ENCODE results near the gene CA4. TPM values are rescaled to one million over a fixed set of nuclear protein-coding genes. Genes with fewer than 3 reads are reported as not detected.
A peak's percentile ranks its signal among the peaks of the same experiment; 100 is the strongest.

The CA4 gene
- total and polyA plus RNA-seq, 8 donors, result 0.87 to 30.1 (median 3.0) TPM; not detected in 3

DNA sequence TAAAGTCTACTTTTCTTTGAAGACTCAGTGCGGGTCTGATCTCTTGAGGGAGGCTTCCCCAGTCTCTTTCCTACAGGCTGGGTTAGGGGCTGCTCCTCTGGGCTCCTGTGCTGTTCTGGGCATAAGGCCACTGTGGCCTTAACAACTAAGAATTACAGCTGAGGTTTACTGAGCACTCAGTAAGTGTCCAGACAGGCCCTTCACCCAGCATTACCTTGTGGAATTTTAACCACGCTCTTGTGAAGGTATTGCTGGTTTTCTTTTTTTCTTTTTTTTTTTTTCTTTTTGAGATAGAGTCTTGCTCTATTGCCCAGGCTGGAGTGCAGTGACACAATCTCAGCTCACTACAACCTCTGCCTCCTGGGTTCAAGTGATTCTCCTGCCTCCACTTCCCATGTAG lies 3.6 kb upstream of the CA4 start:
- Histone ChIP-seq H3K4me1 (peaks cover 38 to 50% (median 41%) of the 10 kb centered on the region in 4 donors), H3K9me3 (no peaks in the 10 kb centered on the region), H3K27me3 (peaks cover 9 to 87% (median 57%) of the 10 kb centered on the region in 3 donors), H3K27ac (no peak overlapping the region), H3K4me3 (no peak overlapping the region), H3K36me3 (no peaks in the 10 kb centered on the region)
- DNase-seq, result no peak
- WGBS, 5 donors, result 71 to 94% (median 87%) methylated on average over 2 of the region's 2 CpGs
- no peak for TF ChIP-seq POLR2A (IDR thresholded peaks at IDR 0.05)
- no peak for TF ChIP-seq EP300 (IDR thresholded peaks at IDR 0.05)
- TF ChIP-seq, protein P1, sequence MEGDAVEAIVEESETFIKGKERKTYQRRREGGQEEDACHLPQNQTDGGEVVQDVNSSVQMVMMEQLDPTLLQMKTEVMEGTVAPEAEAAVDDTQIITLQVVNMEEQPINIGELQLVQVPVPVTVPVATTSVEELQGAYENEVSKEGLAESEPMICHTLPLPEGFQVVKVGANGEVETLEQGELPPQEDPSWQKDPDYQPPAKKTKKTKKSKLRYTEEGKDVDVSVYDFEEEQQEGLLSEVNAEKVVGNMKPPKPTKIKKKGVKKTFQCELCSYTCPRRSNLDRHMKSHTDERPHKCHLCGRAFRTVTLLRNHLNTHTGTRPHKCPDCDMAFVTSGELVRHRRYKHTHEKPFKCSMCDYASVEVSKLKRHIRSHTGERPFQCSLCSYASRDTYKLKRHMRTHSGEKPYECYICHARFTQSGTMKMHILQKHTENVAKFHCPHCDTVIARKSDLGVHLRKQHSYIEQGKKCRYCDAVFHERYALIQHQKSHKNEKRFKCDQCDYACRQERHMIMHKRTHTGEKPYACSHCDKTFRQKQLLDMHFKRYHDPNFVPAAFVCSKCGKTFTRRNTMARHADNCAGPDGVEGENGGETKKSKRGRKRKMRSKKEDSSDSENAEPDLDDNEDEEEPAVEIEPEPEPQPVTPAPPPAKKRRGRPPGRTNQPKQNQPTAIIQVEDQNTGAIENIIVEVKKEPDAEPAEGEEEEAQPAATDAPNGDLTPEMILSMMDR (IDR thresholded peaks at IDR 0.05), result no peak
- TF ChIP-seq POLR2AphosphoS5 (IDR thresholded peaks at IDR 0.05), result no peak
- intact Hi-C loops (cut with DNase I; ENCODE audit: low total_unique reads), result no loop called here

GRCh38 chr17:60147553-60148223 lies 2.1 kb upstream of the CA4 start:
- intact Hi-C loops (cut with DNase I; ENCODE audit: low total_unique reads), result no loop called here
- WGBS, 5 donors, result 67 to 75% (median 71%) methylated on average over 8 of the region's 8 CpGs

GRCh38 chr17:60148373-60148772 lies 1.4 kb upstream of the CA4 start:
- Histone ChIP-seq H3K4me1 (peaks cover 18 to 34% (median 20%) of the 10 kb centered on the region in 4 donors), H3K36me3 (no peaks in the 10 kb centered on the region), H3K4me3 (no peak overlapping the region), H3K27ac (no peak overlapping the region), H3K9me3 (no peaks in the 10 kb centered on the region), H3K27me3 (peaks cover 7 to 95% (median 50%) of the 10 kb centered on the region in 3 donors)
- WGBS, 5 donors, result 43 to 59% (median 54%) methylated on average over 2 of the region's 2 CpGs
- intact Hi-C loops (cut with DNase I; ENCODE audit: low total_unique reads), result no loop called here
- TF ChIP-seq, protein P1 (IDR thresholded peaks at IDR 0.05), result no peak
- DNase-seq, result no peak

More at GRCh38 chr17:60147553-60148223, 2.1 kb upstream of the CA4 start:
- DNase-seq, result no peak
- no peak for TF ChIP-seq EP300 (IDR thresholded peaks at IDR 0.05)
- no peak for TF ChIP-seq POLR2A (IDR thresholded peaks at IDR 0.05)
- no peak for TF ChIP-seq POLR2AphosphoS5 (IDR thresholded peaks at IDR 0.05)
- TF ChIP-seq, protein P1 (IDR thresholded peaks at IDR 0.05), result no peak
- Histone ChIP-seq H3K27me3 (peaks cover 7 to 90% (median 50%) of the 10 kb centered on the region in 3 donors), H3K4me3 (no peak overlapping the region), H3K9me3 (no peaks in the 10 kb centered on the region), H3K36me3 (no peaks in the 10 kb centered on the region), H3K27ac (no peak overlapping the region), H3K4me1 (peaks cover 25 to 41% (median 27%) of the 10 kb centered on the region in 4 donors)

DNA sequence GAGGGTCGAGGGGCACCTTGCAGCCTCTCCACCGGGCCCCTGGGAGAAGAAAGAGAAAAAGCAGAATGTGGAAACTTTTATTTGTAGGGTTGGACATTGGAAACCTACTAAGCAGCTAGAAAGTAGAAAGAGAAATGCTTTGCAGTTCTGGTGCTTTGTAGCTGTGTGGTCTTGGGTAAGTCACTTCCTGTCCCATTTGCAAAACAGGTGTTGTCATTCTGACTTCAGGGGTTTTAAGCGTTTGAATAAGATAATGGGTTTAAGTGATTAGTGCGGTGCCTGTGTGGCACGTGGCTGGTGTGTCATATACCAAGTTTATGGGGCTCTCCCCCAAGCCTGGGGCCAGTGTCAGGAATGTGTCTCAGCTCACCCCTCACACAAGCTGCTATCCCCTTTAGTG lies 1.6 kb downstream of the CA4 start:
- Histone ChIP-seq H3K27me3 (peaks cover 7 to 83% (median 38%) of the 10 kb centered on the region in 3 donors), H3K4me1 (peaks cover 18 to 47% (median 31%) of the 10 kb centered on the region in 4 donors), H3K36me3 (no peaks in the 10 kb centered on the region), H3K27ac (peak overlapping the region in 2 of 5 donors; percentile 14 to 31), H3K9me3 (no peaks in the 10 kb centered on the region), H3K4me3 (peak overlapping the region in 2 of 4 donors; percentile 38 to 53)
- intact Hi-C loops (cut with DNase I; ENCODE audit: low total_unique reads), result no loop called here
- no peak for DNase-seq
- no peak for TF ChIP-seq POLR2AphosphoS5 (IDR thresholded peaks at IDR 0.05)
- no peak for TF ChIP-seq EP300 (IDR thresholded peaks at IDR 0.05)
- TF ChIP-seq POLR2A (IDR thresholded peaks at IDR 0.05), result no peak
- TF ChIP-seq, protein P1 (IDR thresholded peaks at IDR 0.05), result no peak
- 21 to 33% (median 22%) methylated on average over 5 of the region's 5 CpGs for WGBS, 5 donors

Data from stomach (tissue), 9 donors.